Transverse colon (tissue), 4 donors: Measurements from ENCODE around the gene GRB14.

Source experiments
- POLR2A ChIP-seq: fragments of 450-650 bp; IDR thresholded peaks from one replicate; pipeline ENCODE4 v1.6.1; 2016; ENCODE audit warnings: antibody characterized with exemption, mild to moderate bottlenecking, moderate library complexity
- POLR2AphosphoS5 ChIP-seq, 3 donors: sonication (generic); formaldehyde crosslinking; IDR thresholded peaks; one replicate each; pipeline ENCODE4 v1.6.1; 2016; ENCODE audit warnings: antibody characterized with exemption in 3 of 3
- TF ChIP-seq, protein P1 (sequence below), 5 experiments: fragments of 200-600 bp in 3 of 5; fragments of 450-650 bp in 2 of 5; sonication (generic) in 3 of 5; IDR thresholded peaks; 1 replicate in 2 of 5; 2 replicates in 3 of 5; pipeline ENCODE4 v1.5.1; 2016 to 2017; ENCODE audit warnings: antibody characterized with exemption in 5 of 5, inconsistent platforms in 3 of 5, mild to moderate bottlenecking in 2 of 5, moderate library complexity in 1 of 5

GRCh38 chr2:164651361-164651760, 30.1 kb upstream of the GRB14 start:
- TF ChIP-seq, protein P1, sequence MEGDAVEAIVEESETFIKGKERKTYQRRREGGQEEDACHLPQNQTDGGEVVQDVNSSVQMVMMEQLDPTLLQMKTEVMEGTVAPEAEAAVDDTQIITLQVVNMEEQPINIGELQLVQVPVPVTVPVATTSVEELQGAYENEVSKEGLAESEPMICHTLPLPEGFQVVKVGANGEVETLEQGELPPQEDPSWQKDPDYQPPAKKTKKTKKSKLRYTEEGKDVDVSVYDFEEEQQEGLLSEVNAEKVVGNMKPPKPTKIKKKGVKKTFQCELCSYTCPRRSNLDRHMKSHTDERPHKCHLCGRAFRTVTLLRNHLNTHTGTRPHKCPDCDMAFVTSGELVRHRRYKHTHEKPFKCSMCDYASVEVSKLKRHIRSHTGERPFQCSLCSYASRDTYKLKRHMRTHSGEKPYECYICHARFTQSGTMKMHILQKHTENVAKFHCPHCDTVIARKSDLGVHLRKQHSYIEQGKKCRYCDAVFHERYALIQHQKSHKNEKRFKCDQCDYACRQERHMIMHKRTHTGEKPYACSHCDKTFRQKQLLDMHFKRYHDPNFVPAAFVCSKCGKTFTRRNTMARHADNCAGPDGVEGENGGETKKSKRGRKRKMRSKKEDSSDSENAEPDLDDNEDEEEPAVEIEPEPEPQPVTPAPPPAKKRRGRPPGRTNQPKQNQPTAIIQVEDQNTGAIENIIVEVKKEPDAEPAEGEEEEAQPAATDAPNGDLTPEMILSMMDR (IDR thresholded peaks at IDR 0.05): no peak
- TF ChIP-seq POLR2AphosphoS5 (IDR thresholded peaks at IDR 0.05) (no peak), POLR2A (no peak)
